Activated CD8-positive, alpha-beta memory T cell treated with anti-CD3 and anti-CD28 coated beads, Interleukin-2, amount 50 U/mL, for 24 hours (primary cell): ENCODE results near the gene HNRNPM.
"Not testable (repeated sequence)": the region's sequence is repeated elsewhere in the genome, so short reads cannot be mapped to it uniquely, and the experiment has no call there.

Experiments
- DNase-seq: peaks from one replicate; pipeline ENCODE4 v3.0.0-alpha.2; 2020; ENCODE audit errors: extremely low read depth

HNRNPM gene

GRCh38 chr19:8426283-8426682, 18.5 kb upstream of the HNRNPM start:
- DNase-seq, result no peak

- no peak for DNase-seq
Measured at GRCh38 chr19:8429044-8429443, 15.7 kb upstream of the HNRNPM start.

- DNase-seq, result no peak
Measured at GRCh38 chr19:8429826-8430225, 14.9 kb upstream of the HNRNPM start.

GRCh38 chr19:8430650-8431049, 14.1 kb upstream of the HNRNPM start:
- no peak for DNase-seq

- DNase-seq, result no peak
Measured at GRCh38 chr19:8438236-8438635, 6.5 kb upstream of the HNRNPM start.

- DNase-seq, result no peak
Measured at GRCh38 chr19:8441725-8442544, 2.8 kb upstream of the HNRNPM start.

- DNase-seq, result not testable (repeated sequence)
Measured at GRCh38 chr19:8444140-8444676, 567 bp upstream of the HNRNPM start.

GRCh38 chr19:8445488-8446001, 770 bp downstream of the HNRNPM start:
- no peak for DNase-seq

GRCh38 chr19:8446061-8446709, 1.4 kb downstream of the HNRNPM start:
- no peak for DNase-seq

- DNase-seq, result no peak
Measured at GRCh38 chr19:8449830-8450229, 5.1 kb downstream of the HNRNPM start.

- no peak for DNase-seq
Measured at GRCh38 chr19:8451377-8451776, 6.6 kb downstream of the HNRNPM start.

GRCh38 chr19:8451885-8452284, 7.1 kb downstream of the HNRNPM start:
- no peak for DNase-seq

- DNase-seq, result no peak
Measured at GRCh38 chr19:8452446-8453123, 7.8 kb downstream of the HNRNPM start.

- DNase-seq, result no peak
Measured at GRCh38 chr19:8453616-8454015, 8.8 kb downstream of the HNRNPM start.

GRCh38 chr19:8454218-8454617, 9.4 kb downstream of the HNRNPM start:
- no peak for DNase-seq

- DNase-seq, result no peak
Measured at GRCh38 chr19:8455018-8455417, 10.2 kb downstream of the HNRNPM start.

- no peak for DNase-seq
Measured at GRCh38 chr19:8456064-8456463, 11.3 kb downstream of the HNRNPM start.

GRCh38 chr19:8457209-8457608, 12.4 kb downstream of the HNRNPM start:
- no peak for DNase-seq

- no peak for DNase-seq
Measured at GRCh38 chr19:8457827-8458226, 13.1 kb downstream of the HNRNPM start.

GRCh38 chr19:8458380-8458779, 13.6 kb downstream of the HNRNPM start:
- DNase-seq, result no peak

GRCh38 chr19:8459095-8459494, 14.3 kb downstream of the HNRNPM start:
- DNase-seq, result no peak

- no peak for DNase-seq
Measured at GRCh38 chr19:8459520-8460270, 14.9 kb downstream of the HNRNPM start.
